Thyroid gland (tissue), 4 donors: ENCODE data around the gene EFNA4. TPM values are rescaled to one million over a fixed set of nuclear protein-coding genes. Genes with fewer than 3 reads are reported as not detected.

Experiments
- DNase-seq, 2 donors: peaks; one replicate each; pipeline ENCODE4 v3.0.0-alpha.2; 2019
- H3K27ac ChIP-seq, 3 donors: fragments of 200-600 bp; sonication (generic); 1 replicate in 2 of 3; 2 replicates in 1 of 3; pipeline ENCODE4 v1.5.1; 2016 to 2019; ENCODE audit warnings: mild to moderate bottlenecking in 1 of 3, moderate library complexity in 1 of 3
- H3K27me3 ChIP-seq: fragments of 200-600 bp; sonication (generic); one replicate; pipeline ENCODE4 v1.5.1; 2019
- H3K36me3 ChIP-seq, 2 donors: fragments of 200-600 bp; sonication (generic); one replicate each; pipeline ENCODE4 v1.5.1; 2016 to 2019
- H3K4me1 ChIP-seq, 2 donors: fragments of 200-600 bp; sonication (generic); one replicate each; pipeline ENCODE4 v1.5.1; 2017 to 2019
- H3K4me3 ChIP-seq, 3 donors: fragments of 200-600 bp; sonication (generic); replicated peaks in 1 of 3; 1 replicate in 2 of 3; 2 replicates in 1 of 3; pipeline ENCODE4 v1.5.1; 2016; ENCODE audit warnings: mild to moderate bottlenecking in 1 of 3
- H3K9me3 ChIP-seq: fragments of 200-600 bp; sonication (generic); one replicate; pipeline ENCODE4 v1.5.1; 2017
- CTCF ChIP-seq, 6 experiments: fragments of 200-600 bp in 3 of 6; fragments of 450-650 bp in 3 of 6; sonication (generic) in 3 of 6; IDR thresholded peaks; one replicate each; pipeline ENCODE4 v1.5.1; 2016 to 2019; ENCODE audit warnings: antibody characterized with exemption in 6 of 6, mild to moderate bottlenecking in 2 of 6, inconsistent platforms in 1 of 6, moderate library complexity in 1 of 6
- POLR2A ChIP-seq, 2 donors: fragments of 450-650 bp; IDR thresholded peaks; one replicate each; pipeline ENCODE4 v1.6.1; 2017; ENCODE audit warnings: antibody characterized with exemption in 2 of 2, mild to moderate bottlenecking in 2 of 2, moderate library complexity in 1 of 2
- WGBS, 2 donors: methylation state at CpG; one replicate each; pipeline ENCODE4 v1.1.5; 2017; 5-methylcytosine and 5-hydroxymethylcytosine counted together
- intact Hi-C: fragments of 100-400 bp; cut with DNase I; formaldehyde crosslinking; loops from one replicate; pipeline ENCODE4 v1.15.1; 2023
- total RNA-seq, 4 donors: library from RNA; depleted of rRNA; stranded (reverse); fragments of >200 nt; gene quantifications; one replicate each; pipeline ENCODE4 v1.2.3, GENCODE V29; 2016

Gene EFNA4
- total RNA-seq, 4 donors from 2014 or later = 7.5 to 13.1 (median 9.9) TPM

GRCh38 chr1:155033524-155033923 lies 30.0 kb upstream of the EFNA4 start, which contains the start of the genes DCST1 and DCST2:
DCST1 (plus strand) TSS chr1:155033824; CDS start chr1:155034037, 213 bp downstream.
DCST2 (minus strand) TSS chr1:155033781; CDS start chr1:155033701, 80 bp downstream.
- no peak within 1 kb of the TSS for H3K4me3 ChIP-seq
- DNase-seq = no peak
- no peaks in the 10 kb centered on the region for H3K27me3 ChIP-seq
- 93 to 95% methylated on average over 8 to 9 of the region's 9 CpGs for WGBS, 2 donors
- intact Hi-C loops = no loop called here
- H3K9me3 ChIP-seq = no peaks in the 10 kb centered on the region
- no peaks in the 10 kb centered on the region for H3K36me3 ChIP-seq
- H3K27ac ChIP-seq = no peak within 1 kb of the TSS
- TF ChIP-seq CTCF (IDR thresholded peaks at IDR 0.05) (no peak), POLR2A (IDR thresholded peaks at IDR 0.05) (no peak)
- peaks cover 0 to 9% of the 10 kb centered on the region in 2 donors for H3K4me1 ChIP-seq

GRCh38 chr1:155034318-155035208 lies 29.0 kb upstream of the EFNA4 start:
- Histone ChIP-seq H3K4me3 (no peak overlapping the region), H3K9me3 (no peaks in the 10 kb centered on the region), H3K4me1 (peaks cover 0 to 18% of the 10 kb centered on the region in 2 donors), H3K36me3 (no peaks in the 10 kb centered on the region), H3K27ac (no peak overlapping the region), H3K27me3 (no peaks in the 10 kb centered on the region)
- DNase-seq = no peak
- intact Hi-C loops = no loop called here
- TF ChIP-seq POLR2A (IDR thresholded peaks at IDR 0.05) = no peak
- 85 to 87% methylated on average over 15 to 17 of the region's 20 CpGs for WGBS, 2 donors

GRCh38 chr1:155035936-155036335 lies 27.6 kb upstream of the EFNA4 start:
- H3K36me3 ChIP-seq = no peaks in the 10 kb centered on the region
- WGBS, 2 donors = 89 to 91% methylated on average over 2 of the region's 2 CpGs
- no peak overlapping the region for H3K4me3 ChIP-seq
- TF ChIP-seq POLR2A (IDR thresholded peaks at IDR 0.05) = no peak
- TF ChIP-seq CTCF (IDR thresholded peaks at IDR 0.05) = no peak
- peaks cover 0 to 18% of the 10 kb centered on the region in 2 donors for H3K4me1 ChIP-seq
- H3K27ac ChIP-seq = no peak overlapping the region
- intact Hi-C loops = no loop called here
- DNase-seq = no peak
- no peaks in the 10 kb centered on the region for H3K9me3 ChIP-seq
- H3K27me3 ChIP-seq = no peaks in the 10 kb centered on the region

GRCh38 chr1:155037043-155037442 lies 26.5 kb upstream of the EFNA4 start:
- no peak for DNase-seq
- Histone ChIP-seq H3K4me1 (peaks cover 0 to 18% of the 10 kb centered on the region in 2 donors), H3K36me3 (no peaks in the 10 kb centered on the region), H3K27ac (no peak overlapping the region), H3K27me3 (no peaks in the 10 kb centered on the region), H3K4me3 (no peak overlapping the region), H3K9me3 (no peaks in the 10 kb centered on the region)
- intact Hi-C loops = no loop called here
- 86 to 90% methylated on average over 2 to 3 of the region's 3 CpGs for WGBS, 2 donors
- TF ChIP-seq CTCF (IDR thresholded peaks at IDR 0.05) (no peak), POLR2A (IDR thresholded peaks at IDR 0.05) (no peak)

GRCh38 chr1:155037851-155038441 lies 25.6 kb upstream of the EFNA4 start:
- no peak overlapping the region for H3K27ac ChIP-seq
- peak; percentile 19 to 28 for DNase-seq
- intact Hi-C loops = no loop called here
- peaks cover 0 to 18% of the 10 kb centered on the region in 2 donors for H3K4me1 ChIP-seq
- no peaks in the 10 kb centered on the region for H3K9me3 ChIP-seq
- H3K27me3 ChIP-seq = no peaks in the 10 kb centered on the region
- no peak for TF ChIP-seq CTCF (IDR thresholded peaks at IDR 0.05)
- WGBS, 2 donors = 73 to 84% methylated on average over 6 of the region's 6 CpGs
- H3K4me3 ChIP-seq = no peak overlapping the region
- H3K36me3 ChIP-seq = no peaks in the 10 kb centered on the region
